Gastroesophageal sphincter (tissue), 3 donors: ENCODE results near the gene PLEKHG4B.

Source experiments
- POLR2AphosphoS5 ChIP-seq: sonication (generic); formaldehyde crosslinking; IDR thresholded peaks from one replicate; pipeline ENCODE4 v1.6.1; 2017; ENCODE audit warnings: antibody characterized with exemption
- TF ChIP-seq, protein P1 (sequence below), 4 experiments: fragments of 200-600 bp in 2 of 4; fragments of 450-650 bp in 2 of 4; sonication (generic) in 1 of 4; IDR thresholded peaks; one replicate each; pipeline ENCODE4 v1.5.1; 2017 to 2019; ENCODE audit warnings: antibody characterized with exemption in 4 of 4, mild to moderate bottlenecking in 2 of 4, moderate library complexity in 2 of 4

DNA sequence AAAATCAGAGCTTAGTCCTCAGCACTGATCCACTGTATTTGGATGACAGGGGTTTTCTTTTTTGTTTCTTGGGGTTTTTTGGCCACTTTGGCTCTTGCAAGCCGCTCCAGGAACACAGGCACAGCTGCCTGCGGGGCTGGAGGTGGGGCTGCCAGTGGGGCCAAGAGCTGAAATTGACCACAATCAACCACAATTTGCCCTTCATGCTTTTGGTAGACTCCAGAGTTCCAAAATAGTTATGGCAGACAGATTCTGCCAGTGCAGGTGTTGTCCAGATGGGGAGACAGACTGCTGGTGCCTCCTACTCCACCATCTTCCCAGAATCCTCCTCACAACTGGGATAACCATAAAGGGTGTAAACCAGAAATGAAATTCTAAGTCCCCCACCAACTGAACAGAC lies 36.5 kb downstream of the PLEKHG4B start:
- TF ChIP-seq, protein P1, sequence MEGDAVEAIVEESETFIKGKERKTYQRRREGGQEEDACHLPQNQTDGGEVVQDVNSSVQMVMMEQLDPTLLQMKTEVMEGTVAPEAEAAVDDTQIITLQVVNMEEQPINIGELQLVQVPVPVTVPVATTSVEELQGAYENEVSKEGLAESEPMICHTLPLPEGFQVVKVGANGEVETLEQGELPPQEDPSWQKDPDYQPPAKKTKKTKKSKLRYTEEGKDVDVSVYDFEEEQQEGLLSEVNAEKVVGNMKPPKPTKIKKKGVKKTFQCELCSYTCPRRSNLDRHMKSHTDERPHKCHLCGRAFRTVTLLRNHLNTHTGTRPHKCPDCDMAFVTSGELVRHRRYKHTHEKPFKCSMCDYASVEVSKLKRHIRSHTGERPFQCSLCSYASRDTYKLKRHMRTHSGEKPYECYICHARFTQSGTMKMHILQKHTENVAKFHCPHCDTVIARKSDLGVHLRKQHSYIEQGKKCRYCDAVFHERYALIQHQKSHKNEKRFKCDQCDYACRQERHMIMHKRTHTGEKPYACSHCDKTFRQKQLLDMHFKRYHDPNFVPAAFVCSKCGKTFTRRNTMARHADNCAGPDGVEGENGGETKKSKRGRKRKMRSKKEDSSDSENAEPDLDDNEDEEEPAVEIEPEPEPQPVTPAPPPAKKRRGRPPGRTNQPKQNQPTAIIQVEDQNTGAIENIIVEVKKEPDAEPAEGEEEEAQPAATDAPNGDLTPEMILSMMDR (IDR thresholded peaks at IDR 0.05): no peak
- TF ChIP-seq POLR2AphosphoS5: no peak
